HEK293 (cell line): ENCODE results near the gene FBXO17.

Experiments
- CTCF ChIA-PET: fragments of 350-600 bp; formaldehyde crosslinking; extraction: SDS; loops from one replicate; lab custom pipeline; 2021; ENCODE audit warnings: antibody characterized with exemption; lab: Yijun Ruan, JAX
- POLR2A ChIA-PET: fragments of 300-600 bp; formaldehyde crosslinking; extraction: SDS; loops from one replicate; lab custom pipeline; 2020; ENCODE audit warnings: antibody characterized with exemption, inconsistent platforms; lab: Yijun Ruan, JAX
- H3K27ac ChIP-seq: fragments of 200-500 bp; sonication (Bioruptor generic); 2 replicates; pipeline ENCODE4 v1.5.1; 2014; ENCODE audit warnings: low read depth, low read length, control low read depth, inconsistent platforms; ENCODE audit errors: extremely low read depth
- H3K36me3 ChIP-seq, 2 experiments: fragments of 200-500 bp in 1 of 2; sonication (Bioruptor generic) in 1 of 2; 1 replicate in 1 of 2; 2 replicates in 1 of 2; pipeline ENCODE4 v1.5.1; 2014 to 2017; ENCODE audit warnings: inconsistent platforms in 2 of 2, low read length in 2 of 2; ENCODE audit not compliant: control insufficient read depth in 2 of 2, insufficient read depth in 1 of 2
- H3K4me1 ChIP-seq: fragments of 200-500 bp; sonication (Bioruptor generic); 2 replicates; pipeline ENCODE4 v1.5.1; 2014; ENCODE audit warnings: mild to moderate bottlenecking, low read length, inconsistent platforms; ENCODE audit not compliant: control insufficient read depth, insufficient read depth
- H3K4me3 ChIP-seq: 2 replicates; pipeline ENCODE4 v1.5.1; 2011; ENCODE audit warnings: low read depth, mild to moderate bottlenecking, control low read depth, low read length, moderate library complexity
- H3K9me3 ChIP-seq: fragments of 200-500 bp; sonication (Bioruptor generic); 2 replicates; pipeline ENCODE4 v1.5.1; 2014; ENCODE audit warnings: low read depth, low read length, inconsistent platforms; ENCODE audit not compliant: control insufficient read depth, insufficient read depth
- GFI1B ChIP-seq: fragments of 450-650 bp; formaldehyde crosslinking; IDR thresholded peaks from 2 replicates; pipeline ENCODE4 v1.5.1; 2016; ENCODE audit warnings: missing biosample characterization, missing genetic modification characterization
- HOXD13 ChIP-seq: sonication (generic); formaldehyde crosslinking; IDR thresholded peaks from 2 replicates; pipeline ENCODE4 v1.8.0; 2022; ENCODE audit warnings: missing genetic modification reagents, borderline replicate concordance
- SALL2 ChIP-seq: fragments of 450-650 bp; formaldehyde crosslinking; IDR thresholded peaks from 2 replicates; pipeline ENCODE4 v1.5.0; 2017; ENCODE audit warnings: missing biosample characterization, mild to moderate bottlenecking, missing genetic modification characterization, borderline replicate concordance
- YY2 ChIP-seq: fragments of 450-650 bp; formaldehyde crosslinking; IDR thresholded peaks from 2 replicates; pipeline ENCODE4 v1.5.1; 2016; ENCODE audit warnings: missing biosample characterization, missing genetic modification characterization
- ZBTB10 ChIP-seq: fragments of 450-650 bp; formaldehyde crosslinking; IDR thresholded peaks from 2 replicates; pipeline ENCODE4 v1.5.1; 2016; ENCODE audit warnings: missing biosample characterization, missing genetic modification characterization
- ZBTB17 ChIP-seq: fragments of 450-650 bp; formaldehyde crosslinking; IDR thresholded peaks from 2 replicates; pipeline ENCODE4 v1.5.1; 2016; ENCODE audit warnings: missing biosample characterization, missing genetic modification characterization
- ZBTB21 ChIP-seq: fragments of 450-650 bp; formaldehyde crosslinking; IDR thresholded peaks from 2 replicates; pipeline ENCODE4 v1.5.1; 2017; ENCODE audit warnings: missing biosample characterization, missing genetic modification characterization
- ZEB2 ChIP-seq: fragments of 450-650 bp; formaldehyde crosslinking; IDR thresholded peaks from 2 replicates; pipeline ENCODE4 v1.5.1; 2016; ENCODE audit warnings: missing biosample characterization, missing genetic modification characterization
- ZFHX2 ChIP-seq: fragments of 450-650 bp; formaldehyde crosslinking; conservative IDR thresholded peaks from 2 replicates; pipeline ENCODE4 v1.5.1; 2016; ENCODE audit warnings: missing biosample characterization, missing genetic modification characterization
- ZFP37 ChIP-seq: fragments of 450-650 bp; formaldehyde crosslinking; IDR thresholded peaks from 2 replicates; pipeline ENCODE4 v1.5.1; 2016; ENCODE audit warnings: missing biosample characterization, missing genetic modification characterization
- ZNF133 ChIP-seq: fragments of 450-650 bp; formaldehyde crosslinking; IDR thresholded peaks from 2 replicates; pipeline ENCODE4 v1.5.1; 2016; ENCODE audit warnings: missing biosample characterization, missing genetic modification characterization
- ZNF148 ChIP-seq: fragments of 450-650 bp; formaldehyde crosslinking; IDR thresholded peaks from 2 replicates; pipeline ENCODE4 v1.5.0; 2017; ENCODE audit warnings: missing biosample characterization, missing genetic modification characterization, borderline replicate concordance
- ZNF155 ChIP-seq: fragments of 450-650 bp; formaldehyde crosslinking; IDR thresholded peaks from 2 replicates; pipeline ENCODE4 v1.5.1; 2016; ENCODE audit warnings: missing biosample characterization, missing genetic modification characterization
- ZNF211 ChIP-seq: fragments of 450-650 bp; formaldehyde crosslinking; IDR thresholded peaks from 2 replicates; pipeline ENCODE4 v1.5.1; 2016; ENCODE audit warnings: low read depth, missing biosample characterization, missing genetic modification characterization
- ZNF391 ChIP-seq: fragments of 450-650 bp; formaldehyde crosslinking; IDR thresholded peaks from 2 replicates; pipeline ENCODE4 v1.5.1; 2016; ENCODE audit warnings: low read depth, missing biosample characterization, missing genetic modification characterization, borderline replicate concordance
- ZNF571 ChIP-seq: fragments of 450-650 bp; formaldehyde crosslinking; IDR thresholded peaks from 2 replicates; pipeline ENCODE4 v1.5.0; 2017; ENCODE audit warnings: missing biosample characterization, missing genetic modification characterization
- ZNF585B ChIP-seq: fragments of 450-650 bp; formaldehyde crosslinking; IDR thresholded peaks from 2 replicates; pipeline ENCODE4 v1.5.1; 2016; ENCODE audit warnings: missing biosample characterization, missing genetic modification characterization
- ZNF660 ChIP-seq: fragments of 450-650 bp; IDR thresholded peaks from 2 replicates; pipeline ENCODE4 v1.5.1; 2018; ENCODE audit warnings: missing biosample characterization, mild to moderate bottlenecking, missing genetic modification characterization
- ZNF670 ChIP-seq: fragments of 450-650 bp; formaldehyde crosslinking; IDR thresholded peaks from 2 replicates; pipeline ENCODE4 v1.5.1; 2016; ENCODE audit warnings: missing biosample characterization, missing genetic modification characterization, low read depth
- ZNF791 ChIP-seq: fragments of 450-650 bp; formaldehyde crosslinking; IDR thresholded peaks from 2 replicates; pipeline ENCODE4 v1.5.1; 2016; ENCODE audit warnings: missing biosample characterization, missing genetic modification characterization
- ZNF792 ChIP-seq: fragments of 450-650 bp; formaldehyde crosslinking; IDR thresholded peaks from 2 replicates; pipeline ENCODE4 v1.5.1; 2016; ENCODE audit warnings: missing biosample characterization, missing genetic modification characterization
- ZSCAN30 ChIP-seq: fragments of 450-650 bp; IDR thresholded peaks from 2 replicates; pipeline ENCODE4 v1.5.1; 2018; ENCODE audit warnings: missing biosample characterization, mild to moderate bottlenecking, missing genetic modification characterization, moderate library complexity
- ZXDB ChIP-seq: fragments of 450-650 bp; formaldehyde crosslinking; IDR thresholded peaks from 2 replicates; pipeline ENCODE4 v1.5.1; 2016; ENCODE audit warnings: missing biosample characterization, missing genetic modification characterization
- TF ChIP-seq, protein P1 (sequence below): fragments of 450-650 bp; formaldehyde crosslinking; IDR thresholded peaks from 2 replicates; pipeline ENCODE4 v1.5.1; 2016; ENCODE audit warnings: missing biosample characterization, missing genetic modification characterization
- TF ChIP-seq, protein P2 (sequence below): fragments of 450-650 bp; formaldehyde crosslinking; IDR thresholded peaks from 2 replicates; pipeline ENCODE4 v1.5.1; 2017; ENCODE audit warnings: missing biosample characterization, missing genetic modification characterization
- TF ChIP-seq, protein P3 (sequence below): fragments of 450-650 bp; formaldehyde crosslinking; IDR thresholded peaks from 2 replicates; pipeline ENCODE4 v1.5.1; 2017; ENCODE audit warnings: missing biosample characterization, missing genetic modification characterization

The FBXO17 gene

DNA sequence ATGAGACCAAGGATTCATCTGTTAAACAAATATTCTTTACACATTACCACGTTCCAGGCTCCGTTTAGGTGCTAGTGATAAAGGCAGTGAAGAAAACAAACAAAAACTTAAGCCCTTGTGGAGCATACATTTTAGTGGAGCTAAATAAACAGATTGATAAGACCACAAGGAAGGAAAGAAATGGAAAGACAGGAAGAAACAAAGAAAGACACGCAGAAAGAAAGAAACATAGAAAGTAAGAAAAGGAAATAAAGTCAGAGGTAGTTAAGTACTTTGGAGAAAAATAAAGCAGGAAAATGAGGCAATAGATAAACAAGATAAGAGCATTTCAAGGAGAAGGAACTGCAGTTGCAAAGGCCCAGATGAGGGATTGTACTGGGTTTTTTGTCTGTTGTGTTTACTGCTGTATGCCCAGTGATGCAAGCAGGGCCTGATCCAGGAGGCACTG lies 74.8 kb downstream of the FBXO17 start (continued):
- TF ChIP-seq, protein P1, sequence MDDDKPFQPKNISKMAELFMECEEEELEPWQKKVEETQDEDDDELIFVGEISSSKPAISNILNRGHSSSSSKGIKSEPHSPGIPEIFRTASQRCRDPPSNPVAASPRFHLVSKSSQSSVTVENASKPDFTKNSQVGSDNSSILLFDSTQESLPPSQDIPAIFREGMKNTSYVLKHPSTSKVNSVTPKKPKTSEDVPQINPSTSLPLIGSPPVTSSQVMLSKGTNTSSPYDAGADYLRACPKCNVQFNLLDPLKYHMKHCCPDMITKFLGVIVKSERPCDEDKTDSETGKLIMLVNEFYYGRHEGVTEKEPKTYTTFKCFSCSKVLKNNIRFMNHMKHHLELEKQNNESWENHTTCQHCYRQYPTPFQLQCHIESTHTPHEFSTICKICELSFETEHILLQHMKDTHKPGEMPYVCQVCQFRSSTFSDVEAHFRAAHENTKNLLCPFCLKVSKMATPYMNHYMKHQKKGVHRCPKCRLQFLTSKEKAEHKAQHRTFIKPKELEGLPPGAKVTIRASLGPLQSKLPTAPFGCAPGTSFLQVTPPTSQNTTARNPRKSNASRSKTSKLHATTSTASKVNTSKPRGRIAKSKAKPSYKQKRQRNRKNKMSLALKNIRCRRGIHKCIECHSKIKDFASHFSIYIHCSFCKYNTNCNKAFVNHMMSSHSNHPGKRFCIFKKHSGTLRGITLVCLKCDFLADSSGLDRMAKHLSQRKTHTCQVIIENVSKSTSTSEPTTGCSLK (tag by site-specific recombination): no peak
- TF ChIP-seq, protein P2, sequence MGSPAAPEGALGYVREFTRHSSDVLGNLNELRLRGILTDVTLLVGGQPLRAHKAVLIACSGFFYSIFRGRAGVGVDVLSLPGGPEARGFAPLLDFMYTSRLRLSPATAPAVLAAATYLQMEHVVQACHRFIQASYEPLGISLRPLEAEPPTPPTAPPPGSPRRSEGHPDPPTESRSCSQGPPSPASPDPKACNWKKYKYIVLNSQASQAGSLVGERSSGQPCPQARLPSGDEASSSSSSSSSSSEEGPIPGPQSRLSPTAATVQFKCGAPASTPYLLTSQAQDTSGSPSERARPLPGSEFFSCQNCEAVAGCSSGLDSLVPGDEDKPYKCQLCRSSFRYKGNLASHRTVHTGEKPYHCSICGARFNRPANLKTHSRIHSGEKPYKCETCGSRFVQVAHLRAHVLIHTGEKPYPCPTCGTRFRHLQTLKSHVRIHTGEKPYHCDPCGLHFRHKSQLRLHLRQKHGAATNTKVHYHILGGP: 0 out of 2 replicates have a peak, but pooled peaks have one; percentile 22
- TF ChIP-seq ZNF792 (tag by site-specific recombination): 0 out of 2 replicates have a peak, but pooled peaks have one; percentile 32
- TF ChIP-seq ZNF391 (tag by site-specific recombination): no peak
- TF ChIP-seq ZNF791 (tag by site-specific recombination): peak; percentile 30; the same call in 1 of the 2 replicates
- TF ChIP-seq ZNF148 (tag by site-specific recombination): no peak
- no peak for TF ChIP-seq ZFP37 (tag by site-specific recombination)
- no peak for TF ChIP-seq ZSCAN30 (tag by site-specific recombination)
- TF ChIP-seq ZXDB (tag by site-specific recombination): peak; percentile 10; the same call in 1 of the 2 replicates
- TF ChIP-seq GFI1B (tag by site-specific recombination): no peak
- peak; percentile 66 for TF ChIP-seq ZBTB21 (tag by site-specific recombination)
- TF ChIP-seq YY2 (tag by site-specific recombination): 0 out of 2 replicates have a peak, but pooled peaks have one; percentile 18

- H3K9me3 ChIP-seq: peaks cover 3% of the 10 kb centered on the region; the same call in 1 of the 2 replicates
- ChIA-PET POLR2A (interaction anchor here (0.6 to 2.4 kb wide), 22 partner anchors 8 to 512 kb away, joined by 3 to 29 read pairs (median 6); partner anchors contain the start of genes ACTN4, CCER2, ECH1 and EIF3K), CTCF (interaction anchor here (0.6 to 4.0 kb wide), 14 partner anchors 11 to 656 kb away, joined by 3 to 63 read pairs (median 3); partner anchors contain the start of genes FAM98C, MRPS12 and SARS2)
- peak overlapping the region; percentile 58 for H3K4me3 ChIP-seq
- peaks cover 12 to 21% of the 10 kb centered on the region in 2 experiments for H3K36me3 ChIP-seq
- peak overlapping the region; percentile 85 for H3K27ac ChIP-seq
- H3K4me1 ChIP-seq: peaks cover 21% of the 10 kb centered on the region
- TF ChIP-seq ZFHX2 (tag by site-specific recombination) (0 out of 2 replicates have a peak, but pooled peaks have one; percentile 5), ZNF133 (tag by site-specific recombination) (no peak), ZNF571 (no peak), ZEB2 (0 out of 2 replicates have a peak, but pooled peaks have one; percentile 12), ZNF155 (tag by site-specific recombination) (no peak), HOXD13 (CRISPR knock-in tag) (no peak), ZNF211 (tag by site-specific recombination) (no peak), ZNF660 (tag by site-specific recombination) (0 out of 2 replicates have a peak, but pooled peaks have one; percentile 60), ZBTB10 (tag by site-specific recombination) (no peak), ZBTB21 (tag by site-specific recombination) (peak; percentile 84), ZBTB17 (tag by site-specific recombination) (no peak; the same call in 1 of the 2 replicates), SALL2 (no peak), ZNF792 (tag by site-specific recombination) (no peak), ZNF585B (peak; percentile 75), ZNF670 (no peak)
- TF ChIP-seq, protein P3, sequence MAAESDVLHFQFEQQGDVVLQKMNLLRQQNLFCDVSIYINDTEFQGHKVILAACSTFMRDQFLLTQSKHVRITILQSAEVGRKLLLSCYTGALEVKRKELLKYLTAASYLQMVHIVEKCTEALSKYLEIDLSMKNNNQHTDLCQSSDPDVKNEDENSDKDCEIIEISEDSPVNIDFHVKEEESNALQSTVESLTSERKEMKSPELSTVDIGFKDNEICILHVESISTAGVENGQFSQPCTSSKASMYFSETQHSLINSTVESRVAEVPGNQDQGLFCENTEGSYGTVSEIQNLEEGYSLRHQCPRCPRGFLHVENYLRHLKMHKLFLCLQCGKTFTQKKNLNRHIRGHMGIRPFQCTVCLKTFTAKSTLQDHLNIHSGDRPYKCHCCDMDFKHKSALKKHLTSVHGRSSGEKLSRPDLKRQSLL (tag by site-specific recombination): no peak
These were observed 75.3 kb downstream of the FBXO17 start for GRCh38 chr19:38900202-38900629.
